Stomach smooth muscle (tissue), 2 donors: Measurements from ENCODE around the gene KCTD16.

Experiments used
- H3K27ac ChIP-seq: one replicate; pipeline ENCODE4 v1.7.0; 2013; ENCODE audit warnings: mild to moderate bottlenecking, low read length, inconsistent platforms
- H3K27me3 ChIP-seq, 2 donors: one replicate each; pipeline ENCODE4 v1.7.0; 2013; ENCODE audit warnings: low read length in 2 of 2; ENCODE audit not compliant: insufficient read depth in 2 of 2, control insufficient read depth in 1 of 2
- H3K36me3 ChIP-seq, 2 donors: one replicate each; pipeline ENCODE4 v1.7.0; 2013; ENCODE audit warnings: low read length in 2 of 2; ENCODE audit not compliant: control insufficient read depth in 2 of 2, insufficient read depth in 2 of 2
- H3K4me1 ChIP-seq: one replicate; pipeline ENCODE4 v1.7.0; 2013; ENCODE audit warnings: low read length; ENCODE audit not compliant: control insufficient read depth, insufficient read depth
- H3K4me3 ChIP-seq, 2 donors: one replicate each; pipeline ENCODE4 v1.7.0; 2013; ENCODE audit warnings: low read length in 2 of 2
- H3K9ac ChIP-seq, 2 donors: one replicate each; pipeline ENCODE4 v1.7.0; 2013; ENCODE audit warnings: low read length in 2 of 2, mild to moderate bottlenecking in 1 of 2
- H3K9me3 ChIP-seq, 2 donors: one replicate each; pipeline ENCODE4 v1.7.0; 2013; ENCODE audit warnings: low read length in 2 of 2; ENCODE audit not compliant: control insufficient read depth in 2 of 2
- donor health status: healthy.
- donor health status: Pancreatic carcinoma.

The KCTD16 gene

DNA sequence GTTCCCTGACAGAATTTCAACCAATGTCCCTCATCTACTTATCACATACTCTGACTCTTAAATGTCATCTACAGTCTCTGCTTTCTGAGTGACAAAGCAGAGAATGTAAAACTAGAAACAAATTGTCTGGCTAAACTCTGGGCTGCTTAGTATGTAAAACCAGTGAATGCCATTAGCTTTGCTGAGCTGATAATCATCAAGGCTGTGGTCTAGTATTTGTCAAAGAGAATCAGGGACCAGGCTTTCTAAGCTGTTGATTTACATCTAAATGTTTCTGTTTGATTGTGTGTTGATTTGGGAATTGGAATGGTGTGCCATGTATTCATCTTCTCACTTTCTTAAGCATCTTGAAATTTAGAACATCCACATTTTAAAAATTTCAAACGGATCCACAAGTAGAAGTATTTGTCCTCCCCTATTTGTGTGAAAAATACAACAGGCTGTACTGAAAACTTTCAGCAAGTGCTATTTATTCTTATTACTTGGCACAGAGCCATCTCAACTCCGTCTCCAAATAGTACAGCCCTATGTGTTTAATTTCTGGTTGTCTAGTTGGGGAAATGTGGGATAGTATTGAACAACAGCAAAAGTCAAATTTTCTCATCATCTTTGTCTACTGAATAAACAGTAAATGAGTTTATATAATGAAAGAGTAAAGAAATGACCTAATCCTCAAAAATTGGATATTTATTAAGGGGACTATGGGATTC is 251.5 kb downstream of the KCTD16 start:
- no peak overlapping the region for H3K27ac ChIP-seq

DNA sequence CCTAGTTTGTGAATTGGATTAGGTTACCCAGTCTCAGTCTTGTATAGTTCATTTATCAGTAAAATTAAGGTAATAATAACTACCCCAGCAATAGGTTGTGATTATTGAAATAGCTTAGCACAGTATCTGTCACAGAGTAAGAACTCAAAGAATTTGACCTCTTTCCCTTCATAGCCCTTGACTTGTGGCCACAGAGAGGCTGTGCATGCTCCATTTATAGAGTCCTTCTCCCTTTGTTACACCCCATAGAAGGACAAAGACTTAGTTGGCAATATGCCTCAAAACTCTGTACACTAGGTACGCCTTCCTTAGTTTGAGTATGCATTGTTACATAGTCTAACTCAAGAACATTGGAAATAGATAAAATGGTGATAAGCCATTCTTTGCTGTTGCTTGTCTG is 257.2 kb downstream of the KCTD16 start:
- Histone ChIP-seq H3K27me3 (no peaks in the 10 kb centered on the region), H3K9ac (no peak overlapping the region), H3K36me3 (no peaks in the 10 kb centered on the region)

More for the DNA sequence above, 251.5 kb downstream of the KCTD16 start:
- Histone ChIP-seq H3K4me3 (no peak overlapping the region), H3K4me1 (no peaks in the 10 kb centered on the region), H3K27me3 (no peaks in the 10 kb centered on the region), H3K9ac (no peak overlapping the region), H3K9me3 (no peaks in the 10 kb centered on the region), H3K36me3 (no peaks in the 10 kb centered on the region)

GRCh38 chr5:144428326-144428725 is 257.7 kb downstream of the KCTD16 start:
- no peak overlapping the region for H3K27ac ChIP-seq
- no peaks in the 10 kb centered on the region for H3K4me1 ChIP-seq
- no peaks in the 10 kb centered on the region for H3K9me3 ChIP-seq
- H3K36me3 ChIP-seq, result no peaks in the 10 kb centered on the region
- no peak overlapping the region for H3K9ac ChIP-seq
- no peak overlapping the region for H3K4me3 ChIP-seq
- no peaks in the 10 kb centered on the region for H3K27me3 ChIP-seq

More for the DNA sequence above, 257.2 kb downstream of the KCTD16 start:
- H3K4me3 ChIP-seq, result no peak overlapping the region
- no peaks in the 10 kb centered on the region for H3K9me3 ChIP-seq
- H3K4me1 ChIP-seq, result no peaks in the 10 kb centered on the region
- H3K27ac ChIP-seq, result no peak overlapping the region

GRCh38 chr5:144429405-144429804 is 258.7 kb downstream of the KCTD16 start:
- H3K9ac ChIP-seq, result no peak overlapping the region
- H3K36me3 ChIP-seq, result no peaks in the 10 kb centered on the region
- H3K4me3 ChIP-seq, result no peak overlapping the region
- H3K27me3 ChIP-seq, result no peaks in the 10 kb centered on the region
- no peaks in the 10 kb centered on the region for H3K9me3 ChIP-seq
- no peaks in the 10 kb centered on the region for H3K4me1 ChIP-seq
- H3K27ac ChIP-seq, result no peak overlapping the region

DNA sequence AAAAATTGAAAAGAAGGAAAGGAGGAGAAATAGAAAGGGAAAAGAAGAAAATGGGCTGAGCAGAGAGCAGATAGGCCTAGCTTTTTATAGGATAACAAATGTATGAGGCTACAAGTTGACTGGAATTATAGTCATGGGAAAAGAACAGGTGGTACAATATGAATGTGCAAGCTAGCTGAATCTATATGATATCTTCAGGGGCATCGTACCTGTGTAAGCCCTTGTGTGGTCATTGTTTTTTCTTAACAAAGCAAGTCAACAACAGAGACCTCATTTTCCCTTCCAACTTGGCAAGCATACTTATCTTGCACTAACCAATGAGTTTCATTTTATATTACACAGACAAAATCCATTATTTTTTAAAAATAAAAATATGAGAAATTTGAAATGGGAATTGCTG is 259.2 kb downstream of the KCTD16 start:
- no peaks in the 10 kb centered on the region for H3K4me1 ChIP-seq
- H3K27ac ChIP-seq, result no peak overlapping the region
- no peaks in the 10 kb centered on the region for H3K9me3 ChIP-seq
- no peaks in the 10 kb centered on the region for H3K36me3 ChIP-seq
- no peak overlapping the region for H3K4me3 ChIP-seq
- H3K27me3 ChIP-seq, result no peaks in the 10 kb centered on the region
- H3K9ac ChIP-seq, result no peak overlapping the region

DNA sequence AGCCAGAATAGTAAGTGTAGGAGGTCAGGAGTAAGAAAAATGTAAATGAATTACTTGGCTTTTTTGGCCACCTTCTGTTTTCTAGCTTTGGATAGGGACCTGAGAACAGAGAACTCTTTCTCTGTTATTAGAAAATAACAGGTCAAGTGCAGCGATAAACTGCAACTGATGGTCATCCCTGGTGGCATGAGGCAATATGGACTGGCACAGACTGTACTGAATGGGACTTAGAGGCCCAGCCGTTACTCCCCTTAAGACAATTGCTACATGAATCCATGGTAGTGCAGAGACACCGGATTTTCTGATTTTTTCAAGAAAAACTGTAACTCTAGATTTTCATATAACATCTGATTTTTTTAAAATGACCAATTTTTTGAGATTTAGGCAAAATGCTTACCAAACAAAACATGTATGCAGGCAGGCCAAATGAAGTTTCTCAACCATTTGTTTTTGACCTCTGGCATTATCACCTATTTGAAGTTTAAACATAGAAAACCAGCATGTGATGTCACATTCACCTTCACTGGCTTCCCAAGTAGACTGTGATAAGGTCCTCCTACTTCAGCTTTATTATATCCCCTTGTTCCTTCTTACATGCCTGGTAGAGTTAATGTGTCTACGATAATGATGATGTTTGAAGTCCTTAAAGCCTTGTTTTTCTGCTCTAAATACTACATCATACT is 262.6 kb downstream of the KCTD16 start:
- Histone ChIP-seq H3K9me3 (no peaks in the 10 kb centered on the region), H3K4me1 (no peaks in the 10 kb centered on the region), H3K27me3 (no peaks in the 10 kb centered on the region), H3K27ac (no peak overlapping the region), H3K9ac (no peak overlapping the region), H3K4me3 (no peak overlapping the region), H3K36me3 (no peaks in the 10 kb centered on the region)

- Histone ChIP-seq H3K27ac (no peak overlapping the region), H3K9me3 (no peaks in the 10 kb centered on the region), H3K27me3 (no peaks in the 10 kb centered on the region), H3K9ac (no peak overlapping the region), H3K4me3 (no peak overlapping the region), H3K36me3 (no peaks in the 10 kb centered on the region), H3K4me1 (no peaks in the 10 kb centered on the region)
These were observed 263.2 kb downstream of the KCTD16 start for GRCh38 chr5:144433893-144434292.

DNA sequence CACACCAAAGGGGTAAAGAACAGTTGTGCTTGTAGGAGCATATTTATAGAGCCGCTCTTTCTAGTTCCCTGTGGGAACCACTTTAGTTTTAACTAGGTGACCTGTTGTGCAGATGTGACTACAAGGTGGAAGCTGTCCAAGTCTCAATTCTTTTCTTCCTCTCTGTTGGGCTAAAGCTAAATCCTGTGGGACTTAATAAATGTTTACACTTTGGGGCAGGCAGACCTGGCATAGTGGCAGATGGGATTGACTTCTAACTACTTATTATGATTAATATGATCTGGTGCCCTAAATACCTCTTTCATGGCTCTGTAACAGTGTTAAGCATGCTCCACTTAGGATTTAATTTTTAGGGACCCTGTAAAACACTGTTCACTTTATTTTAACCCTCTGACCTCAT is 265.3 kb downstream of the KCTD16 start:
- Histone ChIP-seq H3K4me1 (no peaks in the 10 kb centered on the region), H3K9ac (no peak overlapping the region), H3K4me3 (no peak overlapping the region), H3K9me3 (no peaks in the 10 kb centered on the region), H3K27me3 (no peaks in the 10 kb centered on the region), H3K36me3 (no peaks in the 10 kb centered on the region), H3K27ac (no peak overlapping the region)

GRCh38 chr5:144438237-144438636 is 267.6 kb downstream of the KCTD16 start:
- no peaks in the 10 kb centered on the region for H3K9me3 ChIP-seq
- H3K27me3 ChIP-seq, result no peaks in the 10 kb centered on the region
- no peak overlapping the region for H3K9ac ChIP-seq
- H3K36me3 ChIP-seq, result no peaks in the 10 kb centered on the region
- no peak overlapping the region for H3K4me3 ChIP-seq
- H3K27ac ChIP-seq, result no peak overlapping the region
- no peaks in the 10 kb centered on the region for H3K4me1 ChIP-seq

DNA sequence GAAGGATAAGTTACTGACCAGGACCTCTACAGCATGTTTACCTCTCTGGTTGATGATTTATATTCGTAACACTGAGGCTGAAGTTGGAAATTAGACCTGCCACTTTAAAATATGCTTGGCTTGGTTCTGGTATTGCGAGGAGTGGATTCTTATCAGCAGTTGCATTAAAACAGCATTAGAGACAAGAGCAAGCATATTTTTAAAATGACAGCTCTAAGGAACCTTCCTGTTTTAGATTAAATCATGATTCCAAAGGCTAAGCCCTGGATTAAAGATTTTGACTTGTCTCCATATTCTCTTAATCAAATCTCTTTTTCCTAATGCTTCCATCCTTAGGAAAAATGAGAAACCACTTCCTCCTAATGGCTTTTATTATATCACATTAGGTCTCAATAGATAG is 277.8 kb downstream of the KCTD16 start:
- no peak overlapping the region for H3K4me3 ChIP-seq
- no peak overlapping the region for H3K9ac ChIP-seq
- no peaks in the 10 kb centered on the region for H3K36me3 ChIP-seq
- no peaks in the 10 kb centered on the region for H3K9me3 ChIP-seq
- H3K27ac ChIP-seq, result no peak overlapping the region
- H3K27me3 ChIP-seq, result no peaks in the 10 kb centered on the region
- no peaks in the 10 kb centered on the region for H3K4me1 ChIP-seq
